ENCODE measurements around the gene CHRM5. TPM values are rescaled to one million over a fixed set of nuclear protein-coding genes. Genes with fewer than 3 reads are reported as not detected.

The CHRM5 gene
- total and polyA plus RNA-seq, 2 donors (not counting 1 experiment from before 2014, with no cell fraction given) = not detected

DNA sequence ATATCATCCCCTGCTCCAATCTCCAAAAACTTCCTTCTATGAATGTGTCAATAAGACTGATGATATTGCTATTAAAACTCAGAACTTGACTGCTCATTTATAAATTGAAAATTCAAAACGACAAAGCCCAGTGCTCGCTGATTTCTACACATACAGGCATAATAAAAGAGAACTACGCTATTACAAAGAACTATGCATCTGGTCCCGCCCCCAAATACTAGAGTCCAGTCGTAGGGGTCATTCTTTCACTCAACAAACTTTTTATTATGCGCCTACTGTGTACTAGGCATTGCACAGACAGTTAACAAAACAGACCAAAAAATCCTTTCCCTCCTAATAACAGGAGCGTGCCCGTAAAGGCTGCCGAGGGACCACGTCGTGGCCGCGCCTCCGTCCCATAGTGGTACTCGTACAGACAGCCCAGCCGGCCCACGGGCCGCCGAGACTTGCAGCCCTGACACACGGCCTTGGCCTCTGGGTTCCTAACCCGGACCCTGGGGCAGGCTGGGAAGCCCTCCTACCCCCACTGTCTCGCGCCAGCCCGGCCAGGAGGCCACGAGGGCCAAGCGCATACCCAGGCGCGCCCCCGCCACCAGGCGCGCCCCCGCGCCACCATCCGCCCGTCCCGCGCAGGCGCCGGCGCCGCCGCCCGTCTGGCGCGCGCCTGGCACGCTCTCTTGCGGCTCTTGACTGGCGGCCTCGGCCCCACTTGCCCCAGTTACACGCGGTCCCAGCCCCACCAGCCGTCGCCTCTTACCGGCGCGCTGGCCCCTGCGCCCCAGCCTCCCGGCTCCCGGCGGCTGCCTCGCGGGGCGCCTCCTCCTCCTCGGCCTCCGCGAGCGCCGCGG, 70.0 kb downstream of the CHRM5 start:
- Mint-ChIP-seq H3K27me3 (no peaks in the 10 kb centered on the region), H3K4me3 (peak overlapping the region; percentile 97), H3K9me3 (ENCODE audit: insufficient read depth) (no peaks in the 10 kb centered on the region), H3K4me1 (peaks cover 18% of the 10 kb centered on the region), H3K27ac (peak overlapping the region; percentile 96)
- TF ChIP-seq, protein P1, sequence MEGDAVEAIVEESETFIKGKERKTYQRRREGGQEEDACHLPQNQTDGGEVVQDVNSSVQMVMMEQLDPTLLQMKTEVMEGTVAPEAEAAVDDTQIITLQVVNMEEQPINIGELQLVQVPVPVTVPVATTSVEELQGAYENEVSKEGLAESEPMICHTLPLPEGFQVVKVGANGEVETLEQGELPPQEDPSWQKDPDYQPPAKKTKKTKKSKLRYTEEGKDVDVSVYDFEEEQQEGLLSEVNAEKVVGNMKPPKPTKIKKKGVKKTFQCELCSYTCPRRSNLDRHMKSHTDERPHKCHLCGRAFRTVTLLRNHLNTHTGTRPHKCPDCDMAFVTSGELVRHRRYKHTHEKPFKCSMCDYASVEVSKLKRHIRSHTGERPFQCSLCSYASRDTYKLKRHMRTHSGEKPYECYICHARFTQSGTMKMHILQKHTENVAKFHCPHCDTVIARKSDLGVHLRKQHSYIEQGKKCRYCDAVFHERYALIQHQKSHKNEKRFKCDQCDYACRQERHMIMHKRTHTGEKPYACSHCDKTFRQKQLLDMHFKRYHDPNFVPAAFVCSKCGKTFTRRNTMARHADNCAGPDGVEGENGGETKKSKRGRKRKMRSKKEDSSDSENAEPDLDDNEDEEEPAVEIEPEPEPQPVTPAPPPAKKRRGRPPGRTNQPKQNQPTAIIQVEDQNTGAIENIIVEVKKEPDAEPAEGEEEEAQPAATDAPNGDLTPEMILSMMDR (IDR thresholded peaks at IDR 0.05) = no peak
- no peak for TF ChIP-seq EZH2 (IDR thresholded peaks at IDR 0.05; ENCODE audit: borderline replicate concordance, insufficient read depth, low read depth, low read length, poor library complexity, severe bottlenecking)
- Histone ChIP-seq H4K20me1 (ENCODE audit: control insufficient read depth, insufficient read depth, low read length, poor library complexity, severe bottlenecking) (no peaks in the 10 kb centered on the region), H3K79me2 (ENCODE audit: control insufficient read depth, insufficient read depth, low read length) (peaks cover 10% of the 10 kb centered on the region), H2AFZ (ENCODE audit: insufficient read depth, low read depth, low read length, poor library complexity, severe bottlenecking) (peak overlapping the region; percentile 90), H3K9me3 (ENCODE audit: control extremely low read depth in 1 of 3, control insufficient read depth in 2 of 3, insufficient read depth in 1 of 3, low read length in 2 of 3) (no peaks in the 10 kb centered on the region), H3K4me1 (ENCODE audit: control insufficient read depth in 2 of 2, insufficient read depth in 2 of 2, low read length in 2 of 2) (peaks cover 14 to 15% of the 10 kb centered on the region in 2 donors), H3K36me3 (replicated peaks in 1 of 2; ENCODE audit: control extremely low read depth in 1 of 2, control insufficient read depth in 1 of 2, extremely low read depth in 1 of 2, insufficient read depth in 2 of 2, low read length in 1 of 2) (no peaks in the 10 kb centered on the region), H3K27me3 (replicated peaks in 1 of 4; ENCODE audit: control extremely low read depth in 1 of 4, control insufficient read depth in 3 of 4, insufficient read depth in 4 of 4, low read length in 3 of 4) (no peaks in the 10 kb centered on the region), H3K9ac (ENCODE audit: low read length) (peak overlapping the region; percentile 92), H3K4me2 (replicated peaks; ENCODE audit: low read depth, low read length, poor library complexity, severe bottlenecking) (peak overlapping the region; percentile 89), H3K27ac (ENCODE audit: low read length in 2 of 2) (peak overlapping the region; percentile 49 to 78), H3K4me3 (ENCODE audit: control extremely low read depth in 1 of 5, extremely low read depth in 1 of 5, insufficient read depth in 1 of 5, low read depth in 2 of 5, low read length in 4 of 5) (peak overlapping the region; percentile 63 to 98 (median 66))
- ATAC-seq (ENCODE audit: low read depth) (peak; percentile 78), DNase-seq (peak; percentile 89)
- intact Hi-C loops (cut with micrococcal nuclease) = loop anchor here (1.0 to 5.0 kb wide), 7 partner anchors 24 to 950 kb away; partner anchors contain the start of genes GOLGA8B, KATNBL1, LPCAT4 and PGBD4
- ChIA-PET POLR2A (interaction anchor here (0.5 to 1.7 kb wide), 3 partner anchors 54 to 931 kb away, joined by 3 to 4 read pairs (median 3); partner anchors contain the start of genes AQR, EMC7 and PGBD4), CTCF (interaction anchor here (1.0 to 1.6 kb wide), 2 partner anchors 172 to 331 kb away, joined by 3 to 4 read pairs; partner anchors contain the start of gene KATNBL1)
- under 1% methylated on average over 69 of the region's 70 CpGs for WGBS (ENCODE audit: insufficient coverage)

All from B cell (primary cell).